SW 1271 (cell line): Measurements from ENCODE around the gene TEAD2.

Experiments
- DNase-seq, 2 experiments: peaks; one replicate each; lab custom pipeline; 2025; lab: John Stamatoyannopoulos, UW

Gene TEAD2

DNA sequence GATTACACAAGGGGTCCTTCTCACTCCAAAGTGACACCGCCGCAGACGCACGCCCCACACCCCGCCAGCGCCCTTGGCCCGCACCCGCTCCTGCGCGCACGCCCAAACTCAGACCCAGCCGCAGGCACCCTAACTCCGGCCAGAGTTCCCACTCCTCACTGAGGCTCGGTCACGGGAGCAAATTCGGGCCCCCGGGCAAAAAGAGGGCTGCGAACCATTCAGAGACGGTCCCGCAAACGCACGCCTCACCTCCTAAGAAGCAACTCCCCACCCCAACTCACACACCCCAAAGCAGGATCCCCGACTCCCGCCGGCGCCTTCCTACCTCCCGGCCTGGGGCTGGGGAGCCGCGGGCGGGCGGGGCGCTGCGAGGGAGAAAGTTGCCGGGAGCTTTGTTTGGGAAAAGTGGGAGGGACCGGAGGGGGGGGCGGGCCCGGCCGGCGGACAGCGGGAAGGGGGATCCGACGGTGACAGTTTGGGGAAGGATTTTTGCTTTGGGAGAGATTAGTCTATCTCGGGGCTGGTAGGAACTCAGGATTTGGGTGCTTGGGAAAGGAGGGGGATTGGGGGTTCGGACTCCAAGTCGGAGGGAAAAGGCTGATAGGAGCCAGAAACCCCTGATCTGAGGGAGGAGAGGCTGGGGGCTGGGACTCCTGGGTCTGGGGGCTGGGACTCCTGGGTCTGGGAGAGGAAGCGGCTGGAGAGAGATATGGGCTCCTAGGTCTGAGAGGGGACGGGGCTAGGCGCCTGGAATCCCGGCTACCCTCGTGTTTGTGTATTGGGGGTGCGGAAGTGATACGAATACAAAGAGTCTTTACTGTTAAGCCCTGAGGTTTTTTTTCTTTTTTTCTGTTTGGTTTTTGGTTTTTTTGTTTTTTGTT is at the start of gene TEAD2:
TSS of gene TEAD2 (minus strand) at position 369 of the 881 bp plus-strand sequence. CDS start 2,341 bp downstream, outside the sequence.
- peak in 1 of 2 experiments; percentile 34 for DNase-seq

GRCh38 chr19:49411681-49412326 is 49.6 kb upstream of the TEAD2 start:
- no peak for DNase-seq

DNA sequence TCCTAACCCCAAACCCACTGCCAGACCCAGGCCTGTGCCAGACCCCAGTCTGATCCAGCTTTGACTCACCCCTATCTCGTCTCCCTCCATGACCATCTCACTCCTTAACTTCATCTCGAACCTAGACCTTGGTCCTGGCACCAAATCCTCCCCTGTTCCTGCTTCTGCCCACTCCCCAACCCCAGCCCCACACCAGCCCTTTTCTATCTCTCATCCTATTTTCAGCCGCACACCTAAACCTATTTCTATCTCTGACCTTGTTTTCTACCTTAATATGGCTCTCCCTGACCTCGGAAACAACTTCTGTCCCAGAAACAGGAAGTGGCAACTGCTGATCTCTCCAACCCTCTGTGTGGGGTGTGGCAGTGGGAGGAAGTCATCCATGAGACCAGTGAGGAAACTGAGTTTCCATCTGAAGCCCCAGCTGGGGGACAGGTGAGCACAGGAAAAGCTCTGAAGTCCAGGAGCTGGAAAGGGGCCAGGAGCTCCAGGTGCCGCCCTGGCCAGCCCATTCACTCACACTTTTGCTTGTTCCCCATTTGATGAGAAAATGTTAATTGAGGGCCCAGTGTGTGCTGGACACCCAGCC is 47.3 kb upstream of the TEAD2 start:
- DNase-seq = no peak

DNA sequence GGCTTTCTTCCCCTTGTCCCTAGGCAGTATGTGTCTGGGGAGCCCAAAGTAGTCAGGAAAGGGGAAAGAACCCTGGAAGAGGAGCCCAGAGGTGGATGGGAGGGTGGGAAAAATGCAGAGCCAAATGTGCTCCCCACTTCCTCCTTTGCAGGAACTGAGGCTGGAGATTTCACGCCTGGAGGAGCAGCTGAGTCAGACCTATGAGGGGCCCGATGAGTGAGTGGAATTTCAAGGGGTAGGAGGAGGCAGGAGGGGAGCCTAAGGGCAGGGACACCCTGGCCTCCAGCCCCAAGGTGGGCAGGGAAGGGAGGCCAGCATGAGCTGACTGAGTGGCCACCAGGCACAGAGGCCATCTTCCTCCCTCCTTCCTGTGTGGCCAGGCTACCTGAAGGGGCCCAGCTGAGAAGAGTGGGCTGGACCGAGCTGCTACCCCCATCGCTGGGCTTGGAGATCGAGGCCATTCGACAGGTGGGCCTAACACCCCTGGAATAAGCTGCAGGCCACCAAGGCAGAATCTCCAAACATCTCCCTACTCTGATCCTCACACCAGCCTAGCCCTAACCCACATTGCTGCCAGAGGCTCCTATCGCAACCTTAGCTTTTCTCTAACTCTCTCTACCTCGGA is 46.7 kb upstream of the TEAD2 start:
- DNase-seq = no peak

DNA sequence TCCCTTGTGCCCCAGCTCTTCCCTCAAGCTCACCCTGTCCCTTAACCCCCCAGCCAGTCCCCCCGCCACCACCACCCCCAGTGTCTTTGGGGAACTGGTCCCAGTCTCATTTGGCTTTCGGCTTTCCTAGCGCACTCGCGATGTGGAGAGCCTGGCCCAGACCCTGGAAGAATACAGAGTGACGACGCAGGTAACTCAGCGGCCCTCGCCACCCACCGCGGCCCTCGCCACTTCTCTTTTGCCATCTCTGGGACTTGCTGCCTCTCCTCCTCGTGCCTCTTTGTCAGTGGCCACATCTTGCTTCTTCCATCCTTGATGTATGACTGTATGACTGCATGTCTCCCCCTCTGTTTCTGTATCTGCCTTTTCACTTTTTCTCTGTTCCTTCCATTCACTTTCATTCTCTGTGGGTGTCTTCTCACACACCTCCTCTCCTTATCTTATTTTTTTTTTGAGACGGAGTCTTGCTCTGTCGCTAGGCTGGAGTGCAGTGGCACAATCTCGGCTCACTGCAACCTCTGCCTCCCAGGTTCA is 45.3 kb upstream of the TEAD2 start:
- no peak for DNase-seq

GRCh38 chr19:49407079-49407478 is 44.9 kb upstream of the TEAD2 start:
- no peak for DNase-seq

GRCh38 chr19:49403404-49404187 is 41.4 kb upstream of the TEAD2 start:
- peak in 1 of 2 experiments; percentile 24 for DNase-seq

GRCh38 chr19:49400029-49400428 is 37.8 kb upstream of the TEAD2 start:
- DNase-seq = no peak

DNA sequence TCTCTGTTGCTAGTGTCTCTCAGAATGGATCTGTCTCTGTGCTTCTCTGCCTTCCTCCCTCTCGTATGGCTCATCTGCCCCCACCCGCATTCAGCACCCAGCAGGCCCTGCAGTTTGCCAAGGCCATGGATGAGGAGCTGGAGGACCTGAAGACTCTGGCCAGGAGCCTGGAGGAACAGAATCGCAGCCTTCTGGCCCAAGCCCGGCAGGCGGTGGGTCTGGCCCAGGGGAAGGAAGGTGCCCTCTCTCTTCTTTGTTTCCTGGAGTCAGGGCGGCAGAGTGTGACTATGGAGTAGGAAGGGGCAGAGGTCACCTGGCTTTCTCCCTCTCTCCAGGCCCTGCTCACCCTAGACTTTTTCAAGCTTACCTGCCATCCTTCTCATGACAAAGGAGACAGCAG is 36.7 kb upstream of the TEAD2 start:
- DNase-seq = no peak

DNA sequence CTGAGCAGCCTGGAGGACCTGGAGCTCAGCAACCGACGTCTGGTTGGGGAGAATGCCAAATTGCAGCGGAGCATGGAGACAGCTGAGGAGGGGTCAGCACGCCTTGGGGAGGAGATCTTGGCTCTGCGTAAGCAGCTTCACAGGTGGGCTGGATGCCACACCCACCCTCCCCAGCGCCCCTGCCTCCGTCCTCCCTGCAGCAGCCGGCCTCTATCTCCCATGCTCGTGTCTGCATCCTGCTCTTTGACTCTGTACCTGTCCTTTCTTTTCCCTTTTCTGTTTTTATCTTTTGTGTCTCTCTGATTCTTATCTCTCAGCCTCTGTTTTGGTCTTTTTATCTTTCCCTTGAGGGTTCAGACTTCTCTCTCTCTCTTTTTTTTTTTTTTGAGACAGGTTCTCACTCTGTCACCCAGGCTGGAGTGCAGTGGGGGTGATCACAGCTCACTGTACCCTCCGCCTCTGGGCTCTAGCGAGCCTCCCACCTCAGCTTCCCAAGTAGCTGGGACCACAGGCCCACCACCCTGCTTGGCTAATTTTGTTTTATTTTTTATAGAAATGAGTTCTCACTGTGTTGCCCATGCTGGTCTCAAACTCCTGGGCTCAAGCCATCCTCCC is 35.9 kb upstream of the TEAD2 start:
- no peak for DNase-seq

GRCh38 chr19:49396738-49397505 is 34.7 kb upstream of the TEAD2 start:
- no peak for DNase-seq

- no peak for DNase-seq
These were observed 33.6 kb upstream of the TEAD2 start for GRCh38 chr19:49395581-49396407.

DNA sequence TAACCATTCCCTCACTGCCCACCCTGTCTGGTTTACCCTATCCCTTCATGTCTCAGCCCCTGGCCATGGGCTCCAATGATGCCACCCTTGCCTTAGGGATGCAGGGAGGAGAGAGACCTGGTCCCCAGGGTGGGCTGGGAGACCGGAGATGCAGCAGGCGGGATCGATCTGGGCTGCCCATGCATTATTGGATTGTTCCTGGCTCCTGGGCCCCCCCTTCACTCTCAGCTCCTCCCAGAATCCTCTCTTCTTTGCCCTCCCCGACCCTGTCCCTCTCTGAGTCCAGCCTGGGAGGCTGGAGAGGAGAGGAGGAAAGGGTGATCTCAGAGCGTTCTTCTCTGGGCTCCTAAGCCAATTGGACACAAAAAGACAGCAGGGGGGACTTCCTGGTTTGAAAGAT is 31.7 kb upstream of the TEAD2 start:
- no peak for DNase-seq

- DNase-seq = peak; percentile 13 to 60
These were observed 29.6 kb upstream of the TEAD2 start for GRCh38 chr19:49391581-49392399.

DNA sequence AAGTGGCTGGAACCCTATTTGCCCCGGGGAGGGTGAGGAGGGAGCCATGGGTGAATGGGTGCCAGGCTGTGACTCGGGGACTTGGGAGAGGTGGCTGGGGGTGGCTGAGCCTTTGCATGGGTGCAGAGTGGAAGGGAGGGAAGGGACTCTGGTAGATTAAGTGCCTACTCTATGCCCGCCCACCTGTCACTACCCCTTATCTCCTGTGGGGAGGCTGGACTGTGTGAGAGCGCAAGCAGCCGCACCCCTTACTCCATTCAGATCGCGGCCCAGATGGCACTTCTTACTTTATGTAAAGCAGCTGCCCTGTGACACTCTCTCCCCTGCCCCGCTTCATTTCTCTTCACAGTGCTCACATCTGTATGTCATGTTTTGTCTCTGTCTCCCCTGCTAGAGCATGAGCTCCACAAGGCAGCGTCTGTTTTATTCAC is 28.7 kb upstream of the TEAD2 start:
- no peak for DNase-seq

DNA sequence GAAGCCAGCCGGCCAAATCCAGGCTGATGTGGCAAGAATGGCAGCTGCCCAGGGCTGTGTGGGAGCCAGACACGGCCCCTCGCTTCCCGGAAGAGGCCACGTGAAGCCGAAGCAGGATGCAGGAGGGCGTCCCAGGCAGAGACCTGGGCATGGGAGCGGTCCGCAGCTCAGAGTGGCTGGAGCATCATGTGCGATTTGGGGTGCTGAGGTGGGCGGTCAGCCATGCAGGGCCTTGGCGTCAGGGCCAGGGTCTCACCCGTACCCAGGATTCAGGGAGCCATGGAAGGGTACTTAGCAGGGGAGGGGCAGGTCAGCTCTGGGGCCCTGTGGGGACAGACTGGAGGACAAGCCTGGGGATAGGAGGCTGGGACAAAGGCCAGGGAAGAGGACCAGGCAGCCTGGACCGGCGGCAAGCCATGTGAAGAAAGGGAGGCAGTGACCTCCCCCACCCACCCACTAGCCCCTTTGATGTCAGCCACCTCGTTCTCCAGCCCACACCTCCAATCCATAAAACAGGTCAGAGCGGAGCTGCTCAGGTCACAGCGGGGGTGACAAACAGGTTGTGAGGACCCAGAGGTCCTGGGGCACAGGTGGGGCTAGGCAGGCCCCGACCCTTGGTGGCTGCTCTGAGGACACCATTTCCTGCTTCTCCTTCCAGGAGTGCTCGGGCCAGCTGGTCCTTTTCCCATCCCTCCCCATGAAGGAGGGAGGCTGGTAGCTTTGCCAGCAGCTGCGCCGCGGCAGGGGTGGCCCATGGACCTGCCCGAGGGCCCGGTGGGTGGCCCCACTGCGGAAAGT is 28.1 kb upstream of the TEAD2 start:
- DNase-seq = no peak

- DNase-seq = no peak
These were observed 27.2 kb upstream of the TEAD2 start for GRCh38 chr19:49389406-49389805.
